IMR-90 (cell line): ENCODE measurements around the gene ANO2. TPM values are rescaled to one million over a fixed set of nuclear protein-coding genes. Genes with fewer than 3 reads are reported as not detected.

Source experiments
- ATAC-seq: fragments of 200-7000 bp; cut with Tn5 transposase; 2 replicates; pipeline ENCODE4 v1.9.1; 2020; ENCODE audit warnings: low read depth, mild to moderate bottlenecking, moderate library complexity
- BruUV-seq: library from RNA; stranded (reverse); fragments of 400-500 nt; replicated peaks from 2 replicates; lab custom pipeline; 2021; lab: Mats Ljungman, UMichigan
- CTCF ChIA-PET: fragments of 300-600 bp; formaldehyde crosslinking; extraction: SDS; loops from one replicate; lab custom pipeline; 2021; ENCODE audit warnings: antibody characterized with exemption; lab: Yijun Ruan, JAX
- POLR2A ChIA-PET: fragments of 300-600 bp; sonication (Branson Sonifier 250); formaldehyde crosslinking; loops from one replicate; lab custom pipeline; 2022; ENCODE audit warnings: antibody characterized with exemption; ENCODE audit not compliant: unreplicated experiment; lab: Charles Lee
- DNase-seq: peaks from one replicate; pipeline ENCODE4 v3.0.0; 2013
- H2AFZ ChIP-seq: replicated peaks from 2 replicates; pipeline ENCODE3; 2013; ENCODE audit warnings: low read length, mild to moderate bottlenecking; ENCODE audit not compliant: poor library complexity
- H2AK5ac ChIP-seq: 2 replicates; pipeline ENCODE4 v1.6.1; 2013; ENCODE audit warnings: low read depth, low read length, inconsistent platforms
- H2AK9ac ChIP-seq: replicated peaks from 2 replicates; pipeline ENCODE3; 2013; ENCODE audit warnings: mild to moderate bottlenecking, low read depth, low read length, moderate library complexity; ENCODE audit not compliant: poor library complexity
- H2BK120ac ChIP-seq: 2 replicates; pipeline ENCODE4 v1.6.1; 2013; ENCODE audit warnings: low read depth, low read length, inconsistent platforms
- H2BK15ac ChIP-seq: 3 replicates; pipeline ENCODE4 v1.6.1; 2013; ENCODE audit warnings: low read depth, low read length, inconsistent platforms
- H2BK20ac ChIP-seq: 2 replicates; pipeline ENCODE4 v1.6.1; 2013; ENCODE audit warnings: low read depth, mild to moderate bottlenecking, inconsistent platforms, low read length, moderate library complexity
- H2BK5ac ChIP-seq: 2 replicates; pipeline ENCODE4 v1.6.1; 2013; ENCODE audit warnings: mild to moderate bottlenecking, low read depth, low read length, inconsistent platforms; ENCODE audit not compliant: poor library complexity, severe bottlenecking
- H3K14ac ChIP-seq: replicated peaks from 2 replicates; pipeline ENCODE4 v1.6.1; 2013; ENCODE audit warnings: low read depth, low read length, inconsistent platforms
- H3K18ac ChIP-seq: 2 replicates; pipeline ENCODE4 v1.6.1; 2013; ENCODE audit warnings: low read depth, low read length, control low read depth
- H3K23ac ChIP-seq: 2 replicates; pipeline ENCODE4 v1.6.1; 2013; ENCODE audit warnings: low read depth, low read length, inconsistent platforms
- H3K27ac ChIP-seq: 2 replicates; pipeline ENCODE4 v1.5.1; 2013; ENCODE audit warnings: mild to moderate bottlenecking, control low read depth, low read length; ENCODE audit not compliant: insufficient read depth
- H3K27me3 ChIP-seq: 2 replicates; pipeline ENCODE4 v1.6.1; 2013; ENCODE audit warnings: low read length; ENCODE audit not compliant: control insufficient read depth, insufficient read depth
- H3K36me3 ChIP-seq: 2 replicates; pipeline ENCODE4 v1.6.1; 2013; ENCODE audit warnings: low read length, mixed read lengths; ENCODE audit not compliant: control insufficient read depth, insufficient read depth
- H3K4ac ChIP-seq: 2 replicates; pipeline ENCODE4 v1.6.1; 2013; ENCODE audit warnings: low read depth, low read length, inconsistent platforms
- H3K4me1 ChIP-seq: 2 replicates; pipeline ENCODE4 v1.6.1; 2013; ENCODE audit warnings: low read length, mixed read lengths; ENCODE audit not compliant: control insufficient read depth, insufficient read depth
- H3K4me2 ChIP-seq: 2 replicates; pipeline ENCODE4 v1.6.1; 2013; ENCODE audit warnings: low read depth, mild to moderate bottlenecking, control low read depth, low read length, moderate library complexity
- H3K4me3 ChIP-seq: 2 replicates; pipeline ENCODE4 v1.5.1; 2013; ENCODE audit warnings: low read depth, mild to moderate bottlenecking, control low read depth, low read length, moderate library complexity; ENCODE audit not compliant: insufficient read depth
- H3K56ac ChIP-seq: 2 replicates; pipeline ENCODE4 v1.6.1; 2013; ENCODE audit warnings: low read length, inconsistent platforms; ENCODE audit not compliant: insufficient read depth; ENCODE audit errors: extremely low read depth
- H3K79me1 ChIP-seq, 2 experiments: 2 replicates each; pipeline ENCODE4 v1.6.1; 2013; ENCODE audit warnings: low read length in 2 of 2, inconsistent platforms in 1 of 2, low read depth in 1 of 2
- H3K9ac ChIP-seq: 2 replicates; pipeline ENCODE4 v1.6.1; 2013; ENCODE audit warnings: low read depth, low read length, control low read depth
- H3K9me1 ChIP-seq: 2 replicates; pipeline ENCODE4 v1.6.1; 2013; ENCODE audit warnings: low read length, inconsistent platforms; ENCODE audit not compliant: insufficient read depth
- H3K9me3 ChIP-seq: 2 replicates; pipeline ENCODE4 v1.6.1; 2013; ENCODE audit warnings: low read length; ENCODE audit not compliant: control insufficient read depth, insufficient read depth
- H4K20me1 ChIP-seq: 2 replicates; pipeline ENCODE4 v1.6.1; 2013; ENCODE audit warnings: low read length, inconsistent platforms; ENCODE audit not compliant: insufficient read depth
- H4K5ac ChIP-seq: 2 replicates; pipeline ENCODE4 v1.6.1; 2013; ENCODE audit warnings: mild to moderate bottlenecking, low read depth, low read length, control low read depth
- H4K8ac ChIP-seq, 2 experiments: 2 replicates each; pipeline ENCODE4 v1.6.1; 2013; ENCODE audit warnings: low read depth in 2 of 2, low read length in 2 of 2, control low read depth in 1 of 2, inconsistent platforms in 1 of 2
- H4K91ac ChIP-seq: 2 replicates; pipeline ENCODE4 v1.6.1; 2013; ENCODE audit warnings: low read depth, low read length, inconsistent platforms; ENCODE audit not compliant: insufficient read depth
- CHD1 ChIP-seq: IDR thresholded peaks from 2 replicates; pipeline ENCODE4 v1.6.1; 2012; ENCODE audit warnings: low read depth, low read length, improper control_type of control experiment
- NFE2L2 ChIP-seq: fragments of 150-350 bp; IDR thresholded peaks from 2 replicates; pipeline ENCODE4 v1.6.1; 2016; ENCODE audit warnings: low read depth, mild to moderate bottlenecking, low read length
- WGBS, 2 experiments: methylation state at CpG; one replicate each; pipeline versions ENCODE4 v1.1.5 to v1.1.7; 2013; ENCODE audit warnings: missing lambda C conversion rate in 2 of 2; ENCODE audit not compliant: insufficient read length in 1 of 2; ENCODE audit errors: extremely low coverage in 2 of 2; 5-methylcytosine and 5-hydroxymethylcytosine counted together
- dilution Hi-C: fragments of 300-500 bp; cut with HindIII; formaldehyde crosslinking; loops from one replicate; pipeline ENCODE4 v1.14.3; 2018; ENCODE audit warnings: low sequenced_read_pairs; ENCODE audit not compliant: unreplicated experiment
- in situ Hi-C: fragments of 300-500 bp; cut with MboI; formaldehyde crosslinking; loops from 3 replicates; pipeline ENCODE4 v1.14.3; 2019; ENCODE audit warnings: low sequenced_read_pairs, inconsistent platforms, mixed read lengths
- intact Hi-C: fragments of 100-400 bp; cut with micrococcal nuclease; formaldehyde crosslinking; loops from 2 replicates; pipeline ENCODE4 v1.10.0; 2022
- polyA plus RNA-seq, 3 experiments: library from polyadenylated mRNA; depleted of rRNA; stranded (reverse); fragments of >200 nt; gene quantifications; 2 replicates each; pipeline ENCODE4 v1.2.3, GENCODE V29; 2012; ENCODE audit warnings: low replicate concordance in 1 of 3
- total RNA-seq: library from RNA; depleted of rRNA; stranded (reverse); fragments of >200 nt; gene quantifications from 2 replicates; pipeline ENCODE4 v1.2.3, GENCODE V29; 2012

ANO2 gene
- total and polyA plus RNA-seq, 2 of the 4 experiments (the other 2 are of a cell fraction) = 0.22 TPM; not detected in 1

GRCh38 chr12:5856692-5857091 is 88.4 kb downstream of the ANO2 start:
- Histone ChIP-seq H2AFZ (no peak overlapping the region), H3K4ac (no peak overlapping the region), H3K9me3 (no peaks in the 10 kb centered on the region), H2AK5ac (no peak overlapping the region), H2BK5ac (no peak overlapping the region), H2BK20ac (no peak overlapping the region), H3K9ac (no peak overlapping the region), H3K79me1 (no peaks in the 10 kb centered on the region), H2BK120ac (no peak overlapping the region), H4K20me1 (no peaks in the 10 kb centered on the region), H3K36me3 (no peaks in the 10 kb centered on the region), H3K27me3 (peaks cover 25% of the 10 kb centered on the region), H3K18ac (no peak overlapping the region), H4K5ac (no peak overlapping the region), H3K9me1 (no peaks in the 10 kb centered on the region), H3K27ac (no peak overlapping the region), H3K14ac (no peak overlapping the region), H3K56ac (no peak overlapping the region), H3K4me1 (no peaks in the 10 kb centered on the region), H3K23ac (no peak overlapping the region), H3K4me2 (no peak overlapping the region), H2BK15ac (no peak overlapping the region), H4K8ac (no peak overlapping the region), H3K4me3 (no peak overlapping the region), H4K91ac (no peak overlapping the region), H2AK9ac (no peak overlapping the region)
- POLR2A ChIA-PET = no interaction called here
- BruUV-seq = no TSS peak
- no CpG with 5 or more reads among the region's 4 CpGs for WGBS, 2 experiments
- dilution Hi-C loops (no loop called here), intact Hi-C loops (no loop called here), in situ Hi-C loops (no loop called here)
- no peak for ATAC-seq
- no peak for TF ChIP-seq NFE2L2
- no peak for TF ChIP-seq CHD1
- DNase-seq = no peak
- CTCF ChIA-PET = no interaction called here
